Measurements from ENCODE around the gene ARHGAP32.

DNA sequence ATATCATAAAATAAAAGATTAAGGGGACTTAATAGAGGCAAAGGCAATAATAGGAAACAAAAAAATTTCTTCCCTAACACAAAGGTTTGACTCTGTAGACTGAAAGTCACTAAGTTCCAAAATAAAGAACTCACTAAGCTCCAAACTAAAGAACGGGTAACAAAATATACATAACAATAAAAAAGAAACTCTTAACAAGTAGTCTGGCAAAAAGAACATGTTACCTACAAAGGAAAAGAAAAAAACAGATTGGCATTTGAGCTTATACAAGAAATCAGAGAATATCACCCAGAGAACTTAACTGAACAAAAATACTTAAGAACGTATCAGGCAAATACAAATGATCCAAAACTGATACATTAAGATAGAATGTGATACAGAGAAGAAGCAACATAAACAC is 7.5 kb downstream of the ARHGAP32 start:
- TF ChIP-seq CTCF (IDR thresholded peaks at IDR 0.05): no peak
- no peak for TF ChIP-seq ZFX (IDR thresholded peaks at IDR 0.05; ENCODE audit: borderline replicate concordance)

Data from 22Rv1 (cell line).